NCI-H345 (cell line): ENCODE measurements around the gene C16orf96.
A peak's percentile ranks its signal among the peaks of the same experiment; 100 is the strongest.
"Not testable (repeated sequence)": the region's sequence is repeated elsewhere in the genome, so short reads cannot be mapped to it uniquely, and the experiment has no call there.

Experiments used
- DNase-seq: peaks from one replicate; lab custom pipeline; 2025; lab: John Stamatoyannopoulos, UW

C16orf96 gene

GRCh38 chr16:4566144-4566543 is 10.0 kb downstream of the C16orf96 start:
- no peak for DNase-seq

- no peak for DNase-seq
These were observed 13.9 kb downstream of the C16orf96 start for GRCh38 chr16:4570086-4570485.

GRCh38 chr16:4570688-4571321 is 14.7 kb downstream of the C16orf96 start:
- no peak for DNase-seq

GRCh38 chr16:4572715-4573114 is 16.6 kb downstream of the C16orf96 start:
- no peak for DNase-seq

- DNase-seq = not testable (repeated sequence)
These were observed 17.8 kb downstream of the C16orf96 start for GRCh38 chr16:4573926-4574325.

- no peak for DNase-seq
These were observed 19.0 kb downstream of the C16orf96 start for GRCh38 chr16:4574919-4575705.

GRCh38 chr16:4576008-4576407 is 19.9 kb downstream of the C16orf96 start:
- no peak for DNase-seq

GRCh38 chr16:4578961-4579530 is 22.9 kb downstream of the C16orf96 start:
- peak; percentile 77 for DNase-seq

- no peak for DNase-seq
These were observed 24.1 kb downstream of the C16orf96 start for GRCh38 chr16:4580250-4580649.

- no peak for DNase-seq
These were observed 27.8 kb downstream of the C16orf96 start for GRCh38 chr16:4583906-4584305.

- DNase-seq = no peak
These were observed 30.2 kb downstream of the C16orf96 start for GRCh38 chr16:4586291-4586690.

GRCh38 chr16:4588386-4588785 is 32.2 kb downstream of the C16orf96 start:
- DNase-seq = no peak

GRCh38 chr16:4588961-4589360 is 32.8 kb downstream of the C16orf96 start:
- no peak for DNase-seq

GRCh38 chr16:4591191-4591590 is 35.1 kb downstream of the C16orf96 start:
- peak; percentile 48 for DNase-seq

GRCh38 chr16:4591706-4592470 is 35.7 kb downstream of the C16orf96 start:
- no peak for DNase-seq

GRCh38 chr16:4593086-4593485 is 36.9 kb downstream of the C16orf96 start:
- peak; percentile 93 for DNase-seq

GRCh38 chr16:4594433-4595410 is 38.6 kb downstream of the C16orf96 start:
- DNase-seq = no peak

GRCh38 chr16:4597174-4597573 is 41.0 kb downstream of the C16orf96 start:
- no peak for DNase-seq

GRCh38 chr16:4599037-4599436 is 42.9 kb downstream of the C16orf96 start:
- DNase-seq = no peak

- no peak for DNase-seq
These were observed 43.4 kb downstream of the C16orf96 start for GRCh38 chr16:4599545-4599944.
